ENCODE data around the gene BTBD2. TPM values are rescaled to one million over a fixed set of nuclear protein-coding genes. Genes with fewer than 3 reads are reported as not detected.

Gene BTBD2
- total RNA-seq, 1 experiment from 2014 or later = 110 TPM

GRCh38 chr19:2041433-2041682 is 25.8 kb upstream of the BTBD2 start:
- no peak overlapping the region for H3K27ac ChIP-seq (ENCODE audit: insufficient read length, low read depth, low read length)
- H2BK20ac ChIP-seq (ENCODE audit: low read depth, low read length, poor library complexity, severe bottlenecking) = no peak overlapping the region
- no peak overlapping the region for H3K9ac ChIP-seq (ENCODE audit: extremely low read depth, insufficient read length, low read length)
- whole genome bisulfite sequencing (ENCODE audit: extremely low coverage, insufficient read length, low lambda C conversion rate) = no CpG with 5 or more reads among the region's 6 CpGs
- no peaks in the 10 kb centered on the region for H3K23me2 ChIP-seq (ENCODE audit: insufficient read length, low read depth, low read length, poor library complexity, severe bottlenecking)
- peaks cover 4% of the 10 kb centered on the region for H4K20me1 ChIP-seq (ENCODE audit: control insufficient read depth, insufficient read depth, insufficient read length)
- no peak overlapping the region for H3T11ph ChIP-seq (ENCODE audit: low read length)
- no peak overlapping the region for H3K4me3 Mint-ChIP-seq
- peak overlapping the region; percentile 47 for H3K18ac ChIP-seq (ENCODE audit: insufficient read length, low read depth, low read length)
- no peak for DNase-seq
- peak overlapping the region; percentile 52 for H4K91ac ChIP-seq (ENCODE audit: insufficient read length, low read depth, low read length)
- H2BK15ac ChIP-seq (ENCODE audit: low read depth, low read length) = no peak overlapping the region
- H4K5ac ChIP-seq (ENCODE audit: insufficient read length, low read depth, low read length) = no peak overlapping the region
- no peaks in the 10 kb centered on the region for H3K27me3 ChIP-seq (ENCODE audit: insufficient read depth, low read length)
- no peak overlapping the region for H2BK120ac ChIP-seq (ENCODE audit: low read depth, low read length, poor library complexity, severe bottlenecking)
- no peak overlapping the region for H2BK5ac ChIP-seq (ENCODE audit: insufficient read length, low read length)
- H3K79me1 ChIP-seq (ENCODE audit: insufficient read depth, low read depth, low read length, poor library complexity, severe bottlenecking) = peaks cover 4% of the 10 kb centered on the region
- no peak overlapping the region for H4K8ac ChIP-seq (replicated peaks; ENCODE audit: insufficient read length, low read depth, low read length)
- H2AFZ ChIP-seq (ENCODE audit: low read length) = no peak overlapping the region
- TF ChIP-seq CTCF (conservative IDR thresholded peaks at IDR 0.05) = no peak
- H3K4ac ChIP-seq (ENCODE audit: low read depth, low read length) = peak overlapping the region; percentile 25; the same call in 1 of the 2 replicates
- H3K36me3 Mint-ChIP-seq (ENCODE audit: insufficient read depth in 1 of 3, low read depth in 3 of 3) = peaks cover 7 to 31% (median 27%) of the 10 kb centered on the region in 3 experiments
- no peak overlapping the region for H3K56ac ChIP-seq (ENCODE audit: insufficient read length, low read depth, low read length)
- no peak overlapping the region for H3K23ac ChIP-seq (ENCODE audit: insufficient read length, low read depth, low read length)
- H3K9me3 Mint-ChIP-seq = peaks cover 0 to under 1% of the 10 kb centered on the region in 2 experiments; a peak in 1 of 5 replicates
- H3K27ac Mint-ChIP-seq = peak overlapping the region; percentile 18 to 88 (median 53); a peak in 3 of 7 replicates
- H3K4me1 ChIP-seq (ENCODE audit: insufficient read depth, low read length) = no peaks in the 10 kb centered on the region; the same call in 1 of the 2 replicates
- no peaks in the 10 kb centered on the region for H3K9me3 ChIP-seq (ENCODE audit: control insufficient read depth, low read depth, low read length)
- H3K27me3 Mint-ChIP-seq (ENCODE audit: low read depth) = no peaks in the 10 kb centered on the region
- H3K14ac ChIP-seq (ENCODE audit: insufficient read depth, low read length) = peak overlapping the region; percentile 43; the same call in 1 of the 2 replicates
- no peaks in the 10 kb centered on the region for H3K79me2 ChIP-seq (ENCODE audit: insufficient read depth, low read length)
- H3K4me2 ChIP-seq (ENCODE audit: insufficient read depth, insufficient read length, low read length) = no peak overlapping the region
- no peak overlapping the region for H2AK5ac ChIP-seq (ENCODE audit: insufficient read length, low read length)
- H2BK12ac ChIP-seq (ENCODE audit: insufficient read length, low read depth, low read length) = no peak overlapping the region
- H3K4me1 Mint-ChIP-seq = peaks cover 8 to 19% of the 10 kb centered on the region in 2 experiments
